ENCODE data around the gene PPP2R2C.

Gene PPP2R2C

DNA sequence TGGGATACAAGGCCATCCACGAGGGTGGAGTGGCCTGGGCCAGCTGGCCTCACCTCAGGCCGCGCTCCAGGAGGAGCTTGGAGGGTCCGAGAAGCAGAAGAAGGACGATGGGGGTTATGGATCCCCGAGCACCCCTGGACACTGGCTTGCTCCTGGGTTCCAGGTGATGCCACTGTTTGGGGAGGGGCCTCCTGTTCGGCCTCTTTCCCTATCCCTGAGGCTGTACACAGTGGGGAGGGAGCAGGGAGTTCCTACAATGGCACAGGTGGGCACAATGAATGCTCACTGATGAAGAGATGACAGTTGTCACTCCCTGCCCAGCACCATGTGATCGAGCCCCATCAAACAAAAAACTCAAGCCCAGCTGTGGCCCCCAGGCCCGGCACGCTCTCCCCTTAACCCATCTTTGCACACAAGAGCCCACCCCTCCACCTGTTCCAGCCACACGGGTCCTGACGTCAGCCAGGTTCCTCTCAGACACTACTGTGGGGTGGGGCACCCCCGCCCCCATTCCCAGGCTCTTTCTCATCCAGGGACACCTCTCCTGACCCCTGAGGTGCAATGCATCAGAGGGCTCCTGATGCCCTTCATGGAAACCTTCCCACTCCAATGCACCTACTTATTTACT, 132.5 kb downstream of the PPP2R2C start:
- FAIRE-seq, result no peak

DNA sequence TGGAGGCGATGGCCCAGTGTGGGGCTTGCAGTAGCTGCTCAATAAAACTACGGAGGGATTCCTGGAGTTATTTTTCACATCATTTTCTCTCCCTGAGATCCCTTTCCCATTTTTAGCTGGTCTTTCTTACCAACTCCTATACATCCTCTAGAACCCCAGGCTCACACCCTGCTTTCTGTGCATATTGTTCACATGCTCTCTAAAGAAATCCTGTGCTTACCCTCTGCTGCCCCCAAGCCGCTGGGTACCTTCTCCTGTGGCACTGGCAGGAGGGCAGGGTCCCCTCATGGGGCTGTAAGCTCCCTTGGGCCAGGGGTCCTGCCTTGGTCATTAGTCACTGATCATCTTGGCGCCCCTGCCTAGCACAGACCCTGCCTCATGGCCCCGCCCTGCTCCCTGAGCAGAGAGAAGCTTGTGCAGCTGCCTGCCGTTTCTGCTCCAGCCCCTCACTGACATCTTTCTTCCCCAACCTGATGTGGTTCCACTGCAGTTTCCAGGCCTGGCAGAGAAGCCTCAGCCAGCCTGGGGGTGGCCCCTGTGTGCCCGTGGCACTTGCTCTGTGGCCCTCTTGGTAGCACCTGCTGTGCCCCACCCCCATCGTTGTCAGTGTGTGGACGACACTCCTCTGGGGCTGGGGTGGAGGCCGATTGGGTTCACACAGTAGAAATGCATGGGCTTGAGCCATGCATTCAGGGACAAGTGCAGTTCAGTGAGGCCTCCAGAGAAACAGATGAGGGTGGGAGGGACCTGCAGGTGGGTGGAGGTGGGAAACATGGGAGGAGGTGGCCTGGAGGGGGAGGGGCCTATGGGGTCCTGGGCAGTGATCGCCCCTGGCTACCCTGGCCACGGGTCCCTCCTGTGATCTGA, 133.2 kb downstream of the PPP2R2C start:
- FAIRE-seq, result no peak

DNA sequence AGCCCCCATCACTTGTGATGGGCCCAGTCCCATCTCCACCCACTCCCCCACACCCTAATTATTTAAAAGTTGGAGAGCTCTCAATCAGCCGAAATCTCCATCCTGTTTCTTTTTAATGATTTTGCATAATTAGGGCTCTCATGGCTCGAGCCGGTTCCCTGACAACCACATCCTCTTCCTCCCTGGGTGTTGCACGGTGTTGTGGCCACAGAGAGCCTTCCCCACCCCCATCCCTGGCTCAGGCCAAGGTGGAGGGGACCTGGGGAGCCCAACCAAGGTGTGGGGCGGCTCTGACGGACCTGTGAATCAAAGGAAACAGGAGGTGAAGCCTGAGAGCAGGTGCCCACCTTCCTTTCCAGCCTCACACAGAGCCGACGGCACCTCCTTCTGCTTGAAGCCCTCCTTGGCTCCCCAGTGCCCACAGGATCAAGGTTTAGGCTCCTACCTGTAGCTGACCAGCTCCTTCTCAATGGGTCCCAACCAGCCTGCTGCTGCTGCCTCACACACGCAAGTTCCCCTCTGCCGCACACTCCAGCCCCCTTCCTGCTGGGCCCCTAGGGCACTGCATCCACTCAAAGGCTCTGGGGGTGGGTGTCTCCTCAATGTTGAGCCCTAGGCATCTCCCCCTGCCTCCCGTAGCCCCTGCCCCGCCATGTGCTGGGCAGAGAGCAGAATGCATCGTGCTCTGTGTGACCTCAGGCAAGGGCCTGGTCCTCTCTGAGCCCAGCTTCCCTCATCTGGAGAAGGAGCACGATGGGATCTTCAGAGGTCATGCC, 134.1 kb downstream of the PPP2R2C start:
- no peak for FAIRE-seq

DNA sequence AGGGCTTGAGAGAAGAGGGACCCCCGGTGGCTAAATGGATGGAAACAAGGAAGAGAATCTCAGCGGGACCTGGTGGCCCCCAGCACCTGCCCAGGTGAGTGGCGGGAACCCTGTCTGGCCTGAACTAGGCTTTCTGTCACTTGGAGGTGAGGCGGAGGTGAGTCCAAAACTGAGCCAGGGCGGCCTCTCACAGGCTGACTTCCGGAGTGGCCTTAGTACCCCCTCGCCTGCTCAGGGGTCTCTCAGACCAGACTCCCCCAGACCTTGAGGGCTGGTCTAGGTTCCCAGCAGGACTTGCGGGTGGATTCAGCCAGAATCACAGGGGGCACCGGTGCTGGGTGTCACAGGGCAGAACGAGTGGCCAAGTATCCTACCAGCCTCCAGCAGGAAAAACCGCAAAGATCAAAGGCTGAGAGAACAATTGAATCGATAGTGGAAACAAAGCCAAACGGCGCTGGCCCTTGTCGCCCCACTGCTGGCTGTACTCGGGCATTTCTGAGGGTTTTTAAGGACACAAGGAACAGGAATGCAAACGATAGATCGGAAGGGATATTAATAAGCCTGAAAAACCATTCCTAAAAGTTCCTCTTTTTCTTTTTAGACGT, 135.0 kb downstream of the PPP2R2C start:
- FAIRE-seq, result no peak

DNA sequence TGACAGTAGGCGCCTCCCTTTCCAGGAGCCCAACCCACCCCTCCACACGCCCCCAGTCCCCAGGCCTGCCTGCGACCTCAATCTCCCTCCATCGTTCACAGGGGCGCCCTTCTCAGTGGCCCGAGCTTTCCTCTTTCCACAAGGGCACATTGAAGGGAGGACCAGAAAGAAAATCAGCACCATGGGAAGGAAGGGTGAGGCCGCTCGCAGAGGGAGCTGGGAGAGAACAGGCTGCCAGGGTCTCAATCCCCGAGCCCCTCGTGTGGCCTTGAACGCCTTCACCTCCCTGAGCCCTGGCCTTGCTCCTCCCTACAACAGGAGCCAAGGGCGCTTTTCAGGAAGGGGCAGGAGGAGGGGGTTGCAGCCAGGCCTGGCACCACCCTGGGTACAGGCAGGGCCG, 136.2 kb downstream of the PPP2R2C start:
- FAIRE-seq, result no peak

DNA sequence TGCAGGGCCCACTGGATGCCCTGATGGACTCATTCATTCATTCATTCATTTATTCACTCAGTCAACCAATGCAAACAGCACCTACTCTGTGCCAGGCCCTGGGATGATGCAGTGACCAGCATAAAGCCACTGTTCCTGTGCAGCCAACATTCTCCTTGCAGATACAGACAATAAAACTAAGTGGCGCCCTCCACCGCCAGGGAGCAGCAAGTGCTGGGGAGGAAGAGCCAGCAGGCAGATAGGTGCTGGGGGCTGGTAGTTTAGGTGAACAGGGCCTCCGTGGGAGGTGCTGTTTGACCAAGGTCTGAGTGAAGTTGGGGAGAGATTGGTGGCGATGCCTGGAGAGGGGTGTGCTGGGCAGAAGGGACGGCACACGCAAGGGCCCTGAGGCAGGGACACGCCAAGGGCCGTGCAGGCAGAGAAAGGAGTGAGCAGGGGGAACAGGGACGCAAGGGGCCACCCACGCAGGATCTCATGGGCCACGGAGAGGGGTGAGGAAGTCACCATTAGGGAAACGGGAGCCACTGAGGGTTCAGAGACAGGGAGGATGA, 137.3 kb downstream of the PPP2R2C start:
- no peak for FAIRE-seq

DNA sequence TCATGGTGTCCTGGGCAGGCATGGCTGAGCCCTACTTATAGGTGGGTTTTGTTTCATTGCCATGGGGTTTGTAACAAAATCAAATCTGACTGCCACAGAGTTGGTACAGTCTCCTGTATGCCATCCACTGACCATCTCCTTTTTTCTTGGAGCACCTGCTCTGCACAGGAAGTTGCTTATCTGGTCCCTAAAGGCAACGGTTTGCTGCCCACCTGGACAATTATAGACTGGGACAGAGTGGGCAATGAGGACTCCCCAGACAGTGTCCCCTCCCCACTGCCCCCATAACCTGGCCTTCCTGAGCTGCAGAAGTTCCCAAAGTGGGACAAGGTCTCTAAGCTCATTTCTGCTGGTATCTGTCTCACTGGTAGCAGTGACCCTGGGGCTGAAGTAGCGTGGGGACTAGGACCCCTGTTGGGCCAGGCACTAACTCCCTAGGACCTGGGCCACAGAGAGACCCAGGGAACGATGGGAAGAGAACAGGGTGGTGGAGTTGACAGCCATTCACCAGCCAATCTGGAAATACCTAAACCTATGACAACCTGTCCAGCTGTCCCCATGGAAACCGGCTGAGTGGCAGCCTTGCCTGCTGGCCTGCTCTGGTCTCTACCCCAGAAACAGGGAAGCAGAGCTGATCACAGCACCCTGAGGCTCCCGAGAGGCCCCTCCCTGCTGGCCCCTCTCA, 138.1 kb downstream of the PPP2R2C start:
- FAIRE-seq, result no peak

DNA sequence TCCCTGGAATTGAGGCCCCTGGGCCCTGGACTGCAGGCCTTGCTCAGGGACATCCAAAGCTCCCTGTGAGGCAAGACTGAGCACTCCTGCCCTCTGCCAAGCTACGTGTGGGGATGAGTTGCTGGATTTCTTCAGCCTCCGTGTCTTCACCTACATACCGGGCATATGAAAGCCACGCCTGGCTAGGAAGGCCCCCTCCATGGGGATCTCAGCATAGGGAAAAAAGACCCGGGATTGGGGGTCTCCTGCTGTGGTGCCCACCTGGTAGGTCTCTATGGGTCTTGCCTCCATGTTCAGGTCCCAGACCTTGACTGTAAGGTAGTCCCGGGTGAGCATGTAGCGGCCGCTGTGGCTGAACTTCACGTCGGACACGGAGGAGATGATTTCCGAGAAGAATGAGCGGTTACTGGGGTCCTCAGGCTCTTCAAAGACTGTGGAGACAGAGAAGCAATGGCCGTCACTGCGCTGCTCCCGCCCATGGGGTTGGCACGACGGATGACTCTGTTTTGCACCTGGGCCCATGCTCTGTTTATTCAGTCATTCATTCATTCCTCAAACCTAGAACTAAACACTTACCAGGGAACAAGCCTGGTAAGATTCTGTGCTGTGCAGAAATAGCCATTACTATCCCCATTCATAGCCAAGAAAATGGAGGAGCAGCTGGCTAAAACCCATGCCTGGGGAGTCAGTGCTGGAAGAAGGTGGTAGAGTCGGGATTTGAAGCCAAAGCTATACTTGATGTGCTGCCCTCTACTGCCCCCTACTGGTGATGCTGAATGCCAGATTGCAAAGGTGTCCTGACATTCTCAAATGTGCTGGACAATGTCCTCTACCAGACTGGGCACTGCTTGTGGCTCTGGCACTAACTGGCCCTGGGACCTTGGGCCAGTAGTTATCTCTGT, 138.9 kb downstream of the PPP2R2C start:
- no peak for FAIRE-seq

DNA sequence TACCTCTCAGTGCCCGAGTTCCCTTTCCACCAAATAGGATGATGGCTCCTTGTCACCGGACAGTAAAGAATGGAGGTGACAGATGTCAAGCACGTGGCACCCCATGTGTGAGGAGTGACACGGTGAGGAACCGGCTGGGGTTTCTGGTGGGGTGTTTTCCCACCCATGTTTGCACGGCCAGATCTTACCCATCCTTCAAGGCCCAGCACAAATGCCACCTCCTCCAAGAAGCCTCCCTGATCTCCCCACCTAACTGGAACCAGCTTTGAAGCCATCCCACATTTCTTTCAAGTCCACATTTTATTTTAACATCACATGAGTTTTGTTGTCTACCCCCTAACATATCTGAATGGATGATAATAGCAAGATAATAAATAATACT, 139.8 kb downstream of the PPP2R2C start:
- FAIRE-seq, result no peak

DNA sequence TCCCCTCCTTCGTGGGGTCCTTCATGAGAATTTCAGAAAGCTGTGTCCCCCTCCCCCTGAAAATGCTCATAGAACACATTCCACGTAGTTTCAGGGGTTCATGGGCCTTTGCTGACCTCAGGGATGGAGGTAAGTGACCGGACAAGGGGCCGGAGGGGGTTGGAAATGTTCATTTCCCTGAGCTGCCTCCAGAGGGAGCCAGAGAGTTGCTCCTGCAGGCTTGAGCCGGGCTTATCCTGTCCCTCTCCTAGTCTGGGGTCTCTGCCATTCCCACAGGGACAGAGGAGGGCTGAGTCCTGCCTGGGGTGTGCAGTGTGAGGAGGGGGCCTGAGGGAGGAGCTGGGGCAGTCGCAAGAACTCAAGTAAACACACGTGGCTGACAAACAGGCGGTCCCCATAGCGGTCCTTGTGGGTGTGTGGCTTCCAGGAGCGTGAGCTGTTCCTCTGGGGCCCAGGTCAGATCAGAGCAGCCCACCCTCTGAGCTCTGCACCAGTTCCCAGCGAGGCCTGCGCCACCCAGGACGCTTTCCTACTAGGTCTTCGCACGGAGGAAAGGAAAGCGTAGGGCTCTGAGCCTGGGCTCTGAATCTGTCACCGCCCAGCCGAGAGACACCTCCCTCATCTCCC, 140.3 kb downstream of the PPP2R2C start:
- no peak for FAIRE-seq

DNA sequence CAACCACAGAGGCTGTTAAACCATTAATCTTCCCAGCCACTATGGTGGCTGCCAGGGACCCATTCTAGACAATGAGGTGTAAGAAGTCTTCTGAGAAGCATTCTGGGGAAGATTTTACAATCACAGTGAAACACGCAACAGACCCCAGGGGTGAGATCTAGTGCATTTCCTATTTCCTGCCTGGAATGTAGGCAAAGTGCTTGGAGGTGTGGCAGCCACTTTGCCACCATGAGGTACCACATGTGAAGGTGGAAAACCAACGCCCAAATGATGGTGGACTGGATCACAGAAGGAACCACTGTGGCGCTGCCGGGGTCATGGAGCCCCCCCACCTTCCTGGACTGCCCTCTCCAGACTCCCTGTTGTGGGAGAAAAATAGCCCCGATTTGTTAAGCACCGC, 140.9 kb downstream of the PPP2R2C start:
- FAIRE-seq, result no peak

DNA sequence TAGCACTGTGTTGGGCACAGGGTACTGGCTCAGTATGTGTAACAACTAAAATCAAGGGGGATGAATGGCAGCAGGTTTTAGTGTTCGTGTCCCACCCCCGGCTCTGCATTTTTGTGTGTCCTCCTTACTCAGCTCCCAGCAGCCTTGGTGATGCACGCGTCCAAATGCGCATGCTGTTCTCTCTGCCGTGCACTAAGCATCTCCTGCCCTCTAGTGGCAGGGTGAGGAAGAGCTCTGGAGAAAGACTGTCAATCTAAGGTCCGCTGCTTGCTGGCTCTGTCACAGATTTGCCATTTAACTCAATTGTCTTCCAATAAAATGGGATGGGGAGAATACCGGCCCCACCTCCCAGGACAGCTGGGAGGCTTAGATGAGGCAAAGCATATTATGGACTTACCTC, 141.4 kb downstream of the PPP2R2C start:
- FAIRE-seq, result no peak

DNA sequence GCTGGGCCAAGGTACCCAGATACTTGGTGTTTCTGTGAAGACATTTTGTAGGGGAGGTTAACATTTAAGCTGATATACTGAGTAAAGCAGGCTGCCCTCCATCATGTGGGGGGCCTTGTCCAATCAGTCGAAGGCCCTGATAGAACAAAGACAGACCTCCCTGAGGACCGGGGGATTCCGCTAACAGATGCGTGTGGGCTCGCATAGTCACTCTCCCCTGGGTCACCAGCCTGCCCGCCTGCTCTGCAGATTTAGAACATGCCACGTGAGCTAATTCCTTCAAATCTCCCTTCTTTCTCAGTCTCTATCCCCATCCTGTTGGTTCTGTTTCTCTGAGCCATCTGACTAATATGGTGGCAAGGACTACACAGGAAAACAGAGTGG, 142.0 kb downstream of the PPP2R2C start:
- no peak for FAIRE-seq

DNA sequence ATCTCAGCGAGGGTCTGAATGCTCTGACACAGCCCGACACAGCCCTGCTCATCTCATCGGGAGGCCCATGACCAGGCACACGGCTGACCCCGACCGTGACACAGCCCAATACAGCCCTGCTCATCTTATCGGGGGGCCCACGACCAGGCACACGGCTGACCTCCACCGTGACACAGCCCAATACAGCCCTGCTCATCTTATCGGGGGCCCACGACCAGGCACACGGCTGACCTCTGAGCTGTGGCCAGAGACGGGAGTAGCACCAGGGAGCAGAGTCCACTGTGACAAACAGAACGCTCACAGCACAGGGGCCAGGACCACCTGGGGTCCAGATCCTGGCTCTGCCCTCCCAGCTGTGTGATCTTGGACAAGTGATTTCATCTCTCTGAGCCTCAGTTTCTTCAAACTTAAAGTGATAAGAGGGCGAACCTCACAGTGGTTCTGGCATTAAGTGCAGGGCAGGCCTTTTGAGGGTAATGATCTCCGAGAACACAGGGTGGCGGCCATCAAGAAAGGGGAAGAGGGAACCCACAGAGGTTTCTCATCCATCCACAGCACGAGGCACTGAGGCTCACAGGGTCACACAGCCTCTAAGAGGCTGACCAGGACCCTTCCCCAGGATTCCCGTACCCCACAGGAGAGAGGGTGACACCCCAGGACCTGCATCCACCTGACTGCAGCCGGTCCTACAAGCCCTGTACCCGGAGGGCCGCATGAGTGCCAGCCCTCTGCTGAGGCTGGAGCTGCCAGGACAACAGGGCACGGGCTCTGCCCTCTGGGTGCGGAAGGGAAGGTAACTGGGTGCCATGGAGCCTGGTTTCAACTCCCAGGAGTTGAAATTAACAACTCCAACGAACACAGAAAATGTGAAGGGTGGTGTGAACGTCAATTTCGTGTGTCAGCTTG, 142.7 kb downstream of the PPP2R2C start:
- no peak for FAIRE-seq

DNA sequence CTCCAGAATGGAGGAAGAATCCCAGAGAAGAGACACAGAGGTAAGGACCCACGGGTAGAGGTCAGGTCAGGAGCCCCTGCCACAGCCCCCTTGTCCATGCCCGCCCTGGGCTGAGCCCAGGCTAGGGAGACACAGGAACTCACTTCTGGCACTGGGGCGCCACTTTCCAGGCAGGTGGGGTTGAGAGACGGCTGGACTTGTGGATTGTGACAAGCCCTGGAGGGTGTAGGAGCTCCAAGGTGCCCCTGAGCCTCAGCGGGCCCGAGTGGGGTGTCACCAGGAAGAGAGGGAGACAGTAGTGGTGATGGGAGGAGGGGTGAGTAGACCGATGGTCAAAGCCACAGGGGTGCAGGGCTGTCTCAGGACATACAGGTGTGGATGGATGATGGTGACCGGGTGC, 143.9 kb downstream of the PPP2R2C start:
- no peak for FAIRE-seq

DNA sequence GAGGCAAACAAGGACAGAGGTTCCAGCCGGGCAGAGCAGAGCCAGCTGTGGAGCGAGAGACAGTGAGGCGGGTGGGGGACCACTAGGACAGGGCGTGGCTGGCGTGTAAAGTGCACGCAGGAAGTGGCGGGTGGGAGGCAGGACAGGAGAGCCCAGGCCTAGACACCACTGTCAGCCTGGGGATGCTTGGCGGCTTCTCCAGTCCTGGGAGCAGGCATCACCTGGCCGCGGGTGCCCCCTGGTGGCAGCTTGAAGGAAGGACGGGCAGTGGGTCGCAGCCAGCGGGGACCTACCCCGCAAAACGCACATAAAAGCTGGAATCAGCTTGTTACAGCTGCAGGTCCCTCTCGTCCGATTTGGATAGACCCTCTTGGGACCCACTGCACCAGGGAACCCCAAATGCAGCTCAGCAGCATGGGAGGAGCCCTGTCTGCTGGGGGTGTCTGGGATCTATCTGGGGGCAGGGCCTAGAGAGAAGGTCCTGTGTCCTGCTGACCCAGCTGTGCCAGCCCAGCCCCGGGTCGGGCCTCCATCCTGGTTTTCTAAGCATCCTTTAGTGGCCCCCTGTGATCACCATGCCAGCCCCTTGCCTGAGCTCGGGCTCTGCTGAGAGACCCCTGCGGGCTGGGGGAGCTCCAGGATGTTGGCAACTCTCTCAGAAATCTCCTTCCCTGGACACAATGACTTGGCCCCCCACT, 145.0 kb downstream of the PPP2R2C start:
- no peak for FAIRE-seq

DNA sequence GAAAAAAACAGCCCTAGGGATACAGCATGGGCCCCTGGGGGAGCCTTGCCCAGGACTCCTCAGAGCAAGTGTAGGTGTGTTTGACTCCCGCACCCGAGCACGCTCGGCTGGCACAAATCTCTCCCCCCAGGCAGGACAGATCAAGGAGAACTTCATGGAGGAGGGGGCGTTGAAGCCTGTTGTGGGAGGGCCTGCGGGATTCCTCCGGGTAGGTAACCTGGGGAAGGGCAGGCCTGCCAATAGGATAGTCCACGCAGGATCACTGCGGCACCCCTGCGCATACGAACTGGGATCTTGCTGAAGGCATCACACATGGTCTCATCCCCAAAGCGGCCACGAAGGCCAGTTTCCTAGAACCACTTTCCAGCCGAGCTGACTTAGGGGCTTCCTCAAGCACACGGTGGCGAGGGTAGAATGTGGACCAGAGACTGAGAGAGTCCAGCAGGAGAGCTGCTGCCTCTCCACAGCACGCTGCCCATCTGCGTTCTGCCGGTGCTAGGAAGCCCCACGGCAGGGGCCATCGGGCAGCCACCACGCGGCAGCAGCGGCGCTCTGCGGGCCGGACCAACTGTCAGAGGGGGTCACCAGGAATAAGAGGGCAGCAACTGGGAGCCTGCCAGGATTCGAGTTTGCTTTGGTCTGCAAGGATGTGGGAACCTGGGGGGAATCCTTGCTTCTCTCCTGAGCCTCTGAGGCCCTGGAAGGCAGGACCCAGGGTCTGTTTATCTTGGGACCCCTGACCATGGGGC, 145.9 kb downstream of the PPP2R2C start:
- no peak for FAIRE-seq

DNA sequence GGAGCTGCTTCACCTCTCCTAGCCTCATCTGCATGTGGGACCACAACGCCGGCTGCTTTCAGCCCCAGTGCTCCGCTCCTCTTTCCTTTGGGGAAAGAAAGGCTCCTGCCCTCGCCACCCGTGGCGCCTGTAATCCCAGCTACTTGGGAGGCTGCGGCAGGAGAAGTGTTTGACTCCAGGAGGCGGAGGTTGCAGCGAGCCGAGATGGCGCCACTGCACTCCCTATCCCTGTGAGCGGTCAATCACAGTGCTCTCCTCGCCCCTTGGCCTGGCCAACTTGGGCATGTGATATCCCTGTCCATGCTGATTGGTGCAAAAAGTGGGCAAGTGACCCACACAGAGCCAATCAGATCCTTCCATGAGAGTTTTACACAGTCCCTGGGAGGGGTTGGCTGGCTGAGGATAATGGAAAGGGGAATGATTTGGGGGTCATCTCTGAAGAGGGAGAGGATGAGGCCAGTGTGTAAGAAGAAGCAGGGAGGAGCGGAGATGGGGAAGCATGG, 146.6 kb downstream of the PPP2R2C start:
- FAIRE-seq, result no peak

Data from TTC549 (cell line).